K562 (cell line): ENCODE data around the gene AIFM1. TPM values are rescaled to one million over a fixed set of nuclear protein-coding genes. Genes with fewer than 3 reads are reported as not detected.

Source experiments
- AFF1 ChIP-seq, 2 experiments: fragments of 450-650 bp; IDR thresholded peaks; 2 replicates each; pipeline ENCODE4 v1.6.1; 2018; ENCODE audit warnings: mild to moderate bottlenecking in 2 of 2, low read depth in 1 of 2; ENCODE audit not compliant: partially characterized antibody in 2 of 2
- ARID1B ChIP-seq: fragments of 450-650 bp; IDR thresholded peaks from 2 replicates; pipeline ENCODE4 v1.6.1; 2016; ENCODE audit warnings: antibody characterized with exemption, mild to moderate bottlenecking, inconsistent platforms
- BACH1 ChIP-seq: fragments of 200-800 bp; sonication (Bioruptor generic); IDR thresholded peaks from 2 replicates; pipeline ENCODE4 v1.6.1; 2016; ENCODE audit warnings: missing genetic modification characterization, missing compliant biosample characterization
- CBFA2T3 ChIP-seq: fragments of 450-650 bp; IDR thresholded peaks from 2 replicates; pipeline ENCODE4 v1.6.1; 2017
- CBX2 ChIP-seq: fragments of 200-600 bp; sonication (generic); IDR thresholded peaks from one replicate; pipeline ENCODE4 v1.6.1; 2012; ENCODE audit warnings: mild to moderate bottlenecking, low read length, inconsistent platforms; ENCODE audit not compliant: insufficient read depth, poor library complexity, severe bottlenecking
- CREM ChIP-seq: IDR thresholded peaks from 2 replicates; pipeline ENCODE4 v1.6.1; 2014; ENCODE audit warnings: antibody characterized with exemption, low read depth
- CSDE1 ChIP-seq, 2 experiments: fragments of 450-650 bp; IDR thresholded peaks; 2 replicates each; pipeline ENCODE4 v1.6.1; 2016; ENCODE audit warnings: mild to moderate bottlenecking in 1 of 2
- FOXJ2 ChIP-seq: fragments of 200-800 bp; sonication (Bioruptor generic); IDR thresholded peaks from 2 replicates; pipeline ENCODE4 v1.6.1; 2016; ENCODE audit warnings: missing genetic modification characterization, missing compliant biosample characterization
- HDAC2 ChIP-seq: fragments of 450-650 bp; IDR thresholded peaks from 2 replicates; pipeline ENCODE4 v1.6.1; 2016; ENCODE audit warnings: mild to moderate bottlenecking
- HDAC3 ChIP-seq: fragments of 450-650 bp; IDR thresholded peaks from 2 replicates; pipeline ENCODE4 v1.6.1; 2018; ENCODE audit warnings: borderline replicate concordance, mild to moderate bottlenecking, moderate library complexity; ENCODE audit not compliant: partially characterized antibody
- HNRNPH1 ChIP-seq: fragments of 200-400 bp; formaldehyde crosslinking; optimal IDR thresholded peaks from 2 replicates; pipeline ENCODE3; 2017; ENCODE audit warnings: low read depth, mild to moderate bottlenecking, low read length, moderate library complexity
- MAFG ChIP-seq: fragments of 450-650 bp; conservative IDR thresholded peaks from 2 replicates; pipeline ENCODE4 v1.6.1; 2016; ENCODE audit warnings: missing genetic modification characterization, missing compliant biosample characterization
- MEIS2 ChIP-seq: fragments of 450-650 bp; IDR thresholded peaks from 2 replicates; pipeline ENCODE4 v1.6.1; 2014; ENCODE audit warnings: mild to moderate bottlenecking; ENCODE audit not compliant: partially characterized antibody
- MTF1 ChIP-seq: fragments of 250-450 bp; sonication (Bioruptor Pico); IDR thresholded peaks from 2 replicates; pipeline ENCODE4 v1.9.0; 2021; ENCODE audit warnings: moderate library complexity, mild to moderate bottlenecking, inconsistent platforms, borderline replicate concordance
- NFIC ChIP-seq: fragments of 450-650 bp; IDR thresholded peaks from 2 replicates; pipeline ENCODE4 v1.6.1; 2017; ENCODE audit warnings: mild to moderate bottlenecking, inconsistent platforms
- PTTG1 ChIP-seq: fragments of 450-650 bp; IDR thresholded peaks from 2 replicates; pipeline ENCODE4 v1.6.1; 2016; ENCODE audit warnings: low read depth, mild to moderate bottlenecking, missing genetic modification characterization, missing compliant biosample characterization
- SMAD4 ChIP-seq: fragments of 250-450 bp; sonication (Bioruptor Pico); conservative IDR thresholded peaks from 2 replicates; pipeline ENCODE4 v1.8.0; 2021; ENCODE audit warnings: inconsistent platforms, mild to moderate bottlenecking, moderate library complexity
- STAT5A ChIP-seq: IDR thresholded peaks from 2 replicates; pipeline ENCODE4 v1.6.1; 2012; ENCODE audit warnings: low read length, inconsistent platforms, borderline replicate concordance
- TEAD4 ChIP-seq, 2 experiments: sonication (generic) in 1 of 2; formaldehyde crosslinking in 1 of 2; IDR thresholded peaks; 2 replicates each; pipeline versions ENCODE4 v1.6.1 to v1.8.0; 2012 to 2022; ENCODE audit warnings: borderline replicate concordance in 1 of 2, inconsistent platforms in 1 of 2, low read length in 1 of 2, mild to moderate bottlenecking in 1 of 2, missing genetic modification reagents in 1 of 2
- YY1 ChIP-seq, 3 experiments: IDR thresholded peaks; 2 replicates each; pipeline ENCODE4 v1.6.1; 2011; ENCODE audit warnings: low read length in 2 of 3, mild to moderate bottlenecking in 2 of 3, moderate library complexity in 2 of 3, borderline replicate concordance in 1 of 3, control low read depth in 1 of 3, low read depth in 1 of 3; ENCODE audit not compliant: insufficient read depth in 3 of 3, insufficient replicate concordance in 2 of 3, control insufficient read depth in 1 of 3, insufficient read length in 1 of 3; ENCODE audit errors: extremely low read depth in 1 of 3
- ZFX ChIP-seq: sonication (generic); formaldehyde crosslinking; IDR thresholded peaks from 2 replicates; pipeline ENCODE4 v1.8.0; 2022; ENCODE audit warnings: mild to moderate bottlenecking, missing genetic modification reagents, moderate library complexity
- ZNF143 ChIP-seq: sonication (generic); formaldehyde crosslinking; IDR thresholded peaks from 2 replicates; pipeline ENCODE4 v1.9.0; 2022; ENCODE audit warnings: mild to moderate bottlenecking, missing genetic modification reagents
- ZNF511 ChIP-seq: sonication (generic); formaldehyde crosslinking; IDR thresholded peaks from 2 replicates; pipeline ENCODE4 v1.8.0; 2022; ENCODE audit warnings: mild to moderate bottlenecking, missing genetic modification reagents
- polyA plus RNA-seq, 8 experiments: library from polyadenylated mRNA; depleted of rRNA in 4 of 8; stranded (reverse) in 5 of 8; unstranded in 3 of 8; fragments of >200 nt; fragmentation: Nextera tagmentation in 2 of 8; fragmentation: Illumina TruSeq in 1 of 8; extraction: Ambion mirVana in 2 of 8; extraction: Trizol in 1 of 8; gene quantifications; 2 replicates each; pipeline versions ENCODE4 v1.2.1 to v1.2.3, GENCODE V29; 2011 to 2014; ENCODE audit warnings: inconsistent platforms in 1 of 8, missing spikeins in 1 of 8
- total RNA-seq, 7 experiments: library from RNA; depleted of rRNA in 6 of 7; stranded (reverse); fragments of >200 nt in 6 of 7; fragmentation: Illumina TruSeq in 2 of 7; extraction: Trizol in 2 of 7; gene quantifications; 2 replicates each; pipeline versions ENCODE4 v1.2.1 to v1.2.3, GENCODE V29; 2011 to 2021; ENCODE audit warnings: low replicate concordance in 1 of 7

The AIFM1 gene
- total and polyA plus RNA-seq, 9 of the 15 experiments (the other 6 are each of a cell fraction or from before 2014, with no cell fraction given): 51.0 to 117 (median 91.2) TPM

- TF ChIP-seq MAFG (tag) (no peak), ZNF511 (CRISPR knock-in tag) (no peak), BACH1 (tag) (peak; percentile 62; the same call in 1 of the 2 replicates), FOXJ2 (tag) (peak; percentile 72), ARID1B (peak; percentile 68), HDAC2 (no peak), ZFX (peak; percentile 49; the same call in 1 of the 2 replicates), AFF1 (IDR thresholded peaks at IDR 0.05; ENCODE audit: low read depth in 1 of 2, partially characterized antibody in 2 of 2) (peak in 1 of 2 experiments; percentile 64), CBFA2T3 (peak; percentile 13; the same call in 1 of the 2 replicates), NFIC (peak; percentile 11; the same call in 1 of the 2 replicates), ZNF143 (no peak), STAT5A (no peak; the same call in 1 of the 2 replicates), CREM (peak; percentile 84), CBX2 (no peak), YY1 (IDR thresholded peaks at IDR 0.05; ENCODE audit: borderline replicate concordance in 1 of 3, control insufficient read depth in 1 of 3, extremely low read depth in 1 of 3, insufficient read depth in 3 of 3, insufficient read length in 1 of 3, insufficient replicate concordance in 2 of 3, low read depth in 1 of 3, low read length in 2 of 3) (peak in 1 of 3 experiments; percentile 65), MTF1 (no peak), TEAD4 (IDR thresholded peaks at IDR 0.05; ENCODE audit: low read length) (0 out of 2 replicates have a peak, but pooled peaks have one; percentile 45), TEAD4 (CRISPR knock-in tag; IDR thresholded peaks at IDR 0.05; ENCODE audit: borderline replicate concordance) (no peak), HNRNPH1 (no peak), CSDE1 (IDR thresholded peaks at IDR 0.05) (no peak), HDAC3 (peak; percentile 69), MEIS2 (peak; percentile 99), PTTG1 (0 out of 2 replicates have a peak, but pooled peaks have one; percentile 27), SMAD4 (CRISPR knock-in tag) (peak; percentile 79)
These were observed 7.7 kb upstream of the AIFM1 start (continued) for GRCh38 chrX:130173190-130173895.
